HG03432 (cell line): ENCODE data around the gene SBF2.

Experiments used
- ATAC-seq: cut with Tn5 transposase; IDR thresholded peaks from one replicate; pipeline ENCODE4 v1.9.1; 2021; ENCODE audit warnings: mild to moderate bottlenecking, moderate library complexity; ENCODE audit not compliant: unreplicated experiment

Gene SBF2

GRCh38 chr11:10302359-10302743 lies 8.3 kb upstream of the SBF2 start:
- ATAC-seq: no peak

- no peak for ATAC-seq
Measured at GRCh38 chr11:10301656-10302358, 7.8 kb upstream of the SBF2 start.

GRCh38 chr11:10298342-10298741 lies 4.3 kb upstream of the SBF2 start:
- peak; percentile 89 for ATAC-seq

- ATAC-seq: no peak
Measured at GRCh38 chr11:10295064-10295901, 1.3 kb upstream of the SBF2 start.

GRCh38 chr11:10294290-10294953 lies 403 bp upstream of the SBF2 start:
- ATAC-seq: no peak

- ATAC-seq: no peak
Measured at GRCh38 chr11:10291801-10292638, 2.0 kb downstream of the SBF2 start.

GRCh38 chr11:10289765-10290380 lies 4.1 kb downstream of the SBF2 start:
- no peak for ATAC-seq

- ATAC-seq: no peak
Measured at GRCh38 chr11:10288881-10289764, 4.9 kb downstream of the SBF2 start.

GRCh38 chr11:10287766-10288715 lies 6.0 kb downstream of the SBF2 start:
- no peak for ATAC-seq

- no peak for ATAC-seq
Measured at GRCh38 chr11:10287140-10287539, 6.9 kb downstream of the SBF2 start.

GRCh38 chr11:10285148-10285802 lies 8.7 kb downstream of the SBF2 start:
- no peak for ATAC-seq

GRCh38 chr11:10283991-10284390 lies 10.0 kb downstream of the SBF2 start:
- no peak for ATAC-seq

- no peak for ATAC-seq
Measured at GRCh38 chr11:10282117-10282516, 11.9 kb downstream of the SBF2 start.

GRCh38 chr11:10275714-10276113 lies 18.3 kb downstream of the SBF2 start:
- ATAC-seq: no peak

- ATAC-seq: no peak
Measured at GRCh38 chr11:10274726-10275125, 19.3 kb downstream of the SBF2 start.

- peak; percentile 52 for ATAC-seq
Measured at GRCh38 chr11:10273738-10274137, 20.3 kb downstream of the SBF2 start.

- ATAC-seq: no peak
Measured at GRCh38 chr11:10272132-10272531, 21.9 kb downstream of the SBF2 start.
